Left ventricle myocardium superior (tissue), 1 donor: ENCODE data around the gene SORCS2. TPM values are rescaled to one million over a fixed set of nuclear protein-coding genes. Genes with fewer than 3 reads are reported as not detected.

Experiments used
- ATAC-seq: fragments of 200-7000 bp; cut with Tn5 transposase; one replicate; pipeline ENCODE4 v1.9.1; 2020; ENCODE audit warnings: mild to moderate bottlenecking, moderate library complexity
- DNase-seq: peaks from one replicate; pipeline ENCODE4 v3.0.0-alpha.2; 2020
- intact Hi-C: fragments of 100-400 bp; cut with micrococcal nuclease; formaldehyde crosslinking; loops from one replicate; pipeline ENCODE4 v1.11.0; 2022
- total RNA-seq: library from RNA; stranded (reverse); fragmentation: NEBNext Ultra II Directional; extraction: Animal tissue kit (Norgen Biotek cat#: 25700); gene quantifications from one replicate; pipeline ENCODE4 v1.2.1, GENCODE V29; 2021
- donor health status: DM: no; HTN: yes; CAD: no; lungs with severe emphysema.

SORCS2 gene
- total RNA-seq, 1 donor from 2014 or later = 1.5 TPM

GRCh38 chr4:7524843-7525242, 332.5 kb downstream of the SORCS2 start:
- no peak for DNase-seq
- intact Hi-C loops = no loop called here

GRCh38 chr4:7526491-7526890, 334.2 kb downstream of the SORCS2 start:
- DNase-seq = no peak
- intact Hi-C loops = no loop called here
- no peak for ATAC-seq

More at GRCh38 chr4:7524843-7525242, 332.5 kb downstream of the SORCS2 start:
- no peak for ATAC-seq

- intact Hi-C loops = no loop called here
- DNase-seq = no peak
- ATAC-seq = no peak
Observed at GRCh38 chr4:7526929-7527535, 334.7 kb downstream of the SORCS2 start.

GRCh38 chr4:7529368-7530080, 337.2 kb downstream of the SORCS2 start:
- DNase-seq (no peak), ATAC-seq (no peak)
- intact Hi-C loops = no loop called here

- DNase-seq (no peak), ATAC-seq (no peak)
- intact Hi-C loops = no loop called here
Observed at GRCh38 chr4:7530082-7530481, 337.7 kb downstream of the SORCS2 start.

- ATAC-seq = no peak
Observed at GRCh38 chr4:7530932-7531639, 338.7 kb downstream of the SORCS2 start.

GRCh38 chr4:7531640-7531994, 339.3 kb downstream of the SORCS2 start:
- ATAC-seq (no peak), DNase-seq (no peak)
- intact Hi-C loops = no loop called here

More at GRCh38 chr4:7530932-7531639, 338.7 kb downstream of the SORCS2 start:
- no peak for DNase-seq
- intact Hi-C loops = no loop called here

- ATAC-seq (no peak), DNase-seq (no peak)
- intact Hi-C loops = no loop called here
Observed at GRCh38 chr4:7532043-7532442, 339.7 kb downstream of the SORCS2 start.

- no peak for DNase-seq
- no peak for ATAC-seq
- intact Hi-C loops = no loop called here
Observed at GRCh38 chr4:7533267-7533666, 340.9 kb downstream of the SORCS2 start.

GRCh38 chr4:7535094-7535493, 342.8 kb downstream of the SORCS2 start:
- ATAC-seq (no peak), DNase-seq (no peak)
- intact Hi-C loops = no loop called here

GRCh38 chr4:7535619-7536018, 343.3 kb downstream of the SORCS2 start:
- intact Hi-C loops = no loop called here
- ATAC-seq = no peak
- DNase-seq = no peak

GRCh38 chr4:7536876-7537275, 344.5 kb downstream of the SORCS2 start:
- DNase-seq (no peak), ATAC-seq (no peak)
- intact Hi-C loops = no loop called here

GRCh38 chr4:7537853-7538400, 345.6 kb downstream of the SORCS2 start:
- ATAC-seq (no peak), DNase-seq (no peak)

GRCh38 chr4:7538518-7538917, 346.2 kb downstream of the SORCS2 start:
- intact Hi-C loops = no loop called here
- no peak for ATAC-seq

More at GRCh38 chr4:7537853-7538400, 345.6 kb downstream of the SORCS2 start:
- intact Hi-C loops = no loop called here

GRCh38 chr4:7539186-7539585, 346.8 kb downstream of the SORCS2 start:
- DNase-seq (no peak), ATAC-seq (no peak)
- intact Hi-C loops = no loop called here

More at GRCh38 chr4:7538518-7538917, 346.2 kb downstream of the SORCS2 start:
- DNase-seq = no peak

- ATAC-seq (peak; percentile 19), DNase-seq (no peak)
- intact Hi-C loops = no loop called here
Observed at GRCh38 chr4:7539659-7540058, 347.3 kb downstream of the SORCS2 start.

- intact Hi-C loops = no loop called here
- DNase-seq (no peak), ATAC-seq (no peak)
Observed at GRCh38 chr4:7540206-7540605, 347.9 kb downstream of the SORCS2 start.

GRCh38 chr4:7540654-7541413, 348.5 kb downstream of the SORCS2 start:
- DNase-seq (no peak), ATAC-seq (no peak)
- intact Hi-C loops = no loop called here

GRCh38 chr4:7541414-7541810, 349.1 kb downstream of the SORCS2 start:
- DNase-seq = no peak
- intact Hi-C loops = no loop called here
- ATAC-seq = no peak
